SIG-M5 treated with dmso at 0.1 percent for 504 hours (cell line): ENCODE measurements around the gene OAS3.

ENCODE experiments used
- DNase-seq: peaks from one replicate; lab custom pipeline; 2025; ENCODE audit not compliant: unreplicated experiment; lab: John Stamatoyannopoulos, UW

The OAS3 gene

GRCh38 chr12:113014565-113014964 is 76.3 kb downstream of the OAS3 start:
- DNase-seq: no peak

- no peak for DNase-seq
Measured at GRCh38 chr12:113016796-113017195, 78.5 kb downstream of the OAS3 start.

- DNase-seq: no peak
Measured at GRCh38 chr12:113019025-113019424, 80.8 kb downstream of the OAS3 start.

DNA sequence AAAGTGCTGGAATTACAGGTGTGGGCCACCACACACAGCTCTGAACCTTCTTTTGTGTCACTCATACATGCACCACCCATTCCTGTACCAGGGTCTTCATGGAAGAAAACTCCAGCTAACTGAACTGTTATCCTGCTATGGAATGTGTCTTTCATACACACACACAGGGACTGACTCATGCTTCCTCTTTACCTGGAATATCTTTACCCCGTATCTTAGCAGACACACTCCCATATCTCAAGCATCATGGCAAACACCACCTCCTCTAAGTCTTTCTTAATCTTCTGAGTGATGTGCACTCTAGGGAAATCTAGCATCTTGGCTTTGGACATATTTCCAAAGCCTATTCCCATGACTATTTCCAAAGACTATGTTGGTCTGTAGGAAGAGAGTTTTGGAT is 83.2 kb downstream of the OAS3 start:
- no peak for DNase-seq
